Heart left ventricle (tissue), 16 donors: ENCODE results near the gene MACF1. TPM values are rescaled to one million over a fixed set of nuclear protein-coding genes. Genes with fewer than 3 reads are reported as not detected.

ENCODE experiments used
- ATAC-seq, 4 donors: fragments of 200-7000 bp; cut with Tn5 transposase; one replicate each; pipeline ENCODE4 v1.9.1; 2020 to 2022; ENCODE audit warnings: moderate library complexity in 4 of 4, mild to moderate bottlenecking in 3 of 4, moderate number of reproducible peaks in 1 of 4
- DNase-seq, 5 donors: peaks; one replicate each; pipeline ENCODE4 v3.0.0-alpha.2; 2020
- H3K27ac ChIP-seq, 12 donors: fragments of 200-600 bp; sonication (generic) in 4 of 12; one replicate each; pipeline versions ENCODE4 v1.5.0 to v1.8.0; 2016 to 2022; ENCODE audit warnings: mild to moderate bottlenecking in 2 of 12
- H3K27me3 ChIP-seq, 9 donors: fragments of 200-600 bp; sonication (generic) in 2 of 9; one replicate each; pipeline versions ENCODE4 v1.5.1 to v1.8.0; 2016 to 2022; ENCODE audit warnings: mild to moderate bottlenecking in 3 of 9
- H3K36me3 ChIP-seq, 9 donors: fragments of 200-600 bp; sonication (generic) in 2 of 9; one replicate each; pipeline versions ENCODE4 v1.5.0 to v1.8.0; 2018 to 2022; ENCODE audit warnings: mild to moderate bottlenecking in 2 of 9
- H3K4me1 ChIP-seq, 12 donors: fragments of 200-600 bp; sonication (generic) in 4 of 12; one replicate each; pipeline versions ENCODE4 v1.5.0 to v1.8.0; 2016 to 2022; ENCODE audit warnings: mild to moderate bottlenecking in 3 of 12
- H3K4me3 ChIP-seq, 12 donors: fragments of 200-600 bp; sonication (generic) in 4 of 12; one replicate each; pipeline versions ENCODE4 v1.5.0 to v1.8.0; 2017 to 2022; ENCODE audit warnings: mild to moderate bottlenecking in 9 of 12, moderate library complexity in 4 of 12
- H3K9me3 ChIP-seq, 12 donors: fragments of 200-600 bp; sonication (generic) in 4 of 12; one replicate each; pipeline versions ENCODE4 v1.5.0 to v1.8.0; 2016 to 2022; ENCODE audit warnings: mild to moderate bottlenecking in 1 of 12
- CTCF ChIP-seq, 12 donors: fragments of 200-600 bp; sonication (generic) in 4 of 12; IDR thresholded peaks; one replicate each; pipeline versions ENCODE4 v1.5.0 to v1.8.0; 2018 to 2022; ENCODE audit warnings: antibody characterized with exemption in 12 of 12, mild to moderate bottlenecking in 5 of 12
- POLR2A ChIP-seq, 2 donors: fragments of 450-650 bp; IDR thresholded peaks; one replicate each; pipeline ENCODE4 v1.6.1; 2017; ENCODE audit warnings: antibody characterized with exemption in 2 of 2, mild to moderate bottlenecking in 2 of 2, moderate library complexity in 2 of 2
- WGBS, 4 donors: extraction: QIAGEN DNeasy Blood & Tissue Kit in 2 of 4; methylation state at CpG; one replicate each; pipeline versions ENCODE4 v1.1.5 to v1.1.7; 2013 to 2018; 5-methylcytosine and 5-hydroxymethylcytosine counted together
- intact Hi-C, 10 donors: fragments of 100-400 bp; cut with DNase I; formaldehyde crosslinking; loops; one replicate each; pipeline versions ENCODE4 v1.11.1 to v1.14.2; 2022
- polyA plus RNA-seq, 2 donors: library from polyadenylated mRNA; stranded (reverse); fragments of 200-250 nt; gene quantifications; one replicate each; pipeline ENCODE4 v1.2.3, GENCODE V29; 2013
- total RNA-seq, 9 donors: library from RNA; depleted of rRNA in 2 of 9; stranded (reverse); fragments of >200 nt in 2 of 9; fragmentation: NEBNext Ultra II Directional in 3 of 9; extraction: Animal tissue kit (Norgen Biotek cat#: 25700) in 3 of 9; gene quantifications; one replicate each; pipeline versions ENCODE4 v1.1.0 to v1.2.4, GENCODE V29; 2016 to 2023
- donor health status: ischemic (EF 13 %, LVEDD 7.1; RV severe dilation, severe dysfunction).
- donor health status: healthy with polysubstance abuse.
- donor health status: DM: no; HTN: yes; CAD: no.
- donor health status: DM: no; HTN: no; CAD: no.
- donor health status: ischemic (EF 25% LVEDD 6.9; RV normal size, moderate dysfunction).
- donor health status: ischemic (EF 25% LVEDD 5.7; RV mildly dilated, moderate dysfunction).
- donor health status: healthy.
- donor health status: DM: yes; HTN: yes; CAD: no.
- donor health status: ischemic (EF 35%, LVEDD 5.7; RV mildly dilated, moderate dysfunction).
- donor health status: nonischemic (EF 11% LVEDD 7.7; RV severe dilation, severe dysfunction).
- donor health status: DM: yes; HTN: yes; CAD: no.
- donor health status: PGD.
- donor health status: ischemic (EF 29% LVEDD 5.4; RV normal size, mild dysfunction).
- donor health status: nonischemic (EF 23%, LVEDD 6.1; RV moderate dilation, normal function).

Gene MACF1
- total and polyA plus RNA-seq, 11 donors = 102 to 436 (median 251) TPM

GRCh38 chr1:39485046-39485803 lies 280.7 kb downstream of the MACF1 start:
- intact Hi-C loops = loop anchor here in 3 of 10 donors (10.0 kb wide), 1 partner anchor 50 kb away; no protein-coding TSS in a partner anchor
- H3K27me3 ChIP-seq = peaks cover 0 to under 1% (median 0%) of the 10 kb centered on the region in 9 donors
- ATAC-seq = peak; percentile 51 to 72 (median 60)
- H3K36me3 ChIP-seq = peaks cover 0 to 82% (median 77%) of the 10 kb centered on the region in 9 donors
- peak overlapping the region in 9 of 12 donors; percentile 3 to 60 (median 31) for H3K27ac ChIP-seq
- H3K4me1 ChIP-seq = peaks cover 0 to 12% (median 0%) of the 10 kb centered on the region in 12 donors
- 66 to 81% (median 72%) methylated on average over 14 of the region's 14 CpGs for WGBS, 4 donors
- DNase-seq = peak in 4 of 5 donors; percentile 41 to 67 (median 50)
- TF ChIP-seq CTCF (IDR thresholded peaks at IDR 0.05) (no peak), POLR2A (IDR thresholded peaks at IDR 0.05) (no peak)
- H3K9me3 ChIP-seq = no peaks in the 10 kb centered on the region
- H3K4me3 ChIP-seq = no peak overlapping the region

GRCh38 chr1:39488012-39488545 lies 283.6 kb downstream of the MACF1 start:
- H3K27ac ChIP-seq = no peak overlapping the region
- TF ChIP-seq POLR2A (IDR thresholded peaks at IDR 0.05) = no peak
- no peak for TF ChIP-seq CTCF (IDR thresholded peaks at IDR 0.05)

GRCh38 chr1:39488793-39489566 lies 284.5 kb downstream of the MACF1 start:
- intact Hi-C loops = loop anchor here in 3 of 10 donors (10.0 kb wide), 1 partner anchor 46 kb away; no protein-coding TSS in a partner anchor
- Histone ChIP-seq H3K9me3 (no peaks in the 10 kb centered on the region), H3K27ac (no peak overlapping the region), H3K4me1 (peaks cover 0 to 25% (median 5%) of the 10 kb centered on the region in 12 donors), H3K4me3 (no peak overlapping the region), H3K36me3 (peaks cover 0 to 45% (median 40%) of the 10 kb centered on the region in 9 donors), H3K27me3 (peaks cover 0 to 27% (median 9%) of the 10 kb centered on the region in 9 donors)
- DNase-seq (no peak), ATAC-seq (no peak)
- TF ChIP-seq POLR2A (IDR thresholded peaks at IDR 0.05) = no peak
- no peak for TF ChIP-seq CTCF (IDR thresholded peaks at IDR 0.05)
- 57 to 69% (median 64%) methylated on average over 5 to 7 of the region's 7 CpGs for WGBS, 4 donors

More at GRCh38 chr1:39488012-39488545, 283.6 kb downstream of the MACF1 start:
- intact Hi-C loops = loop anchor here in 3 of 10 donors (10.0 kb wide), 1 partner anchor 47 kb away; no protein-coding TSS in a partner anchor
- Histone ChIP-seq H3K4me3 (no peak overlapping the region), H3K27me3 (peaks cover 0 to 26% (median 9%) of the 10 kb centered on the region in 9 donors), H3K4me1 (peaks cover 0 to 25% (median 5%) of the 10 kb centered on the region in 12 donors), H3K9me3 (no peaks in the 10 kb centered on the region), H3K36me3 (peaks cover 0 to 54% (median 49%) of the 10 kb centered on the region in 9 donors)
- ATAC-seq = no peak
- 94 to 98% (median 97%) methylated on average over 5 of the region's 5 CpGs for WGBS, 4 donors
- DNase-seq = no peak
